ENCODE results near the gene PAK5.

Gene PAK5

GRCh38 chr20:9789131-9789530 lies 49.7 kb downstream of the PAK5 start:
- no peak for DNase-seq (ENCODE audit: low spot score)

- DNase-seq (ENCODE audit: low spot score): no peak
Observed at GRCh38 chr20:9775176-9775575, 63.7 kb downstream of the PAK5 start.

- DNase-seq (ENCODE audit: low spot score): no peak
Observed at GRCh38 chr20:9769954-9770353, 68.9 kb downstream of the PAK5 start.

GRCh38 chr20:9761476-9761875 lies 77.4 kb downstream of the PAK5 start:
- DNase-seq (ENCODE audit: low spot score): no peak

GRCh38 chr20:9759392-9759791 lies 79.5 kb downstream of the PAK5 start:
- no peak for DNase-seq (ENCODE audit: low spot score)

- no peak for DNase-seq (ENCODE audit: low spot score)
Observed at GRCh38 chr20:9758752-9759151, 80.1 kb downstream of the PAK5 start.

GRCh38 chr20:9756660-9757059 lies 82.2 kb downstream of the PAK5 start:
- no peak for DNase-seq (ENCODE audit: low spot score)

- DNase-seq (ENCODE audit: low spot score): no peak
Observed at GRCh38 chr20:9755301-9755700, 83.6 kb downstream of the PAK5 start.

GRCh38 chr20:9744551-9744950 lies 94.3 kb downstream of the PAK5 start:
- DNase-seq (ENCODE audit: low spot score): no peak

- no peak for DNase-seq (ENCODE audit: low spot score)
Observed at GRCh38 chr20:9743871-9744270, 95.0 kb downstream of the PAK5 start.

- DNase-seq (ENCODE audit: low spot score): no peak
Observed at GRCh38 chr20:9742821-9743220, 96.1 kb downstream of the PAK5 start.

GRCh38 chr20:9741996-9742395 lies 96.9 kb downstream of the PAK5 start:
- no peak for DNase-seq (ENCODE audit: low spot score)

GRCh38 chr20:9740486-9740885 lies 98.4 kb downstream of the PAK5 start:
- DNase-seq (ENCODE audit: low spot score): no peak

- no peak for DNase-seq (ENCODE audit: low spot score)
Observed at GRCh38 chr20:9739991-9740390, 98.9 kb downstream of the PAK5 start.

- no peak for DNase-seq (ENCODE audit: low spot score)
Observed at GRCh38 chr20:9736373-9736772, 102.5 kb downstream of the PAK5 start.

- no peak for DNase-seq (ENCODE audit: low spot score)
Observed at GRCh38 chr20:9723501-9724202, 115.2 kb downstream of the PAK5 start.

- DNase-seq (ENCODE audit: low spot score): no peak
Observed at GRCh38 chr20:9711872-9712271, 127.0 kb downstream of the PAK5 start.

- no peak for DNase-seq (ENCODE audit: low spot score)
Observed at GRCh38 chr20:9710685-9711084, 128.2 kb downstream of the PAK5 start.

GRCh38 chr20:9705722-9706476 lies 133.0 kb downstream of the PAK5 start:
- DNase-seq (ENCODE audit: low spot score): no peak

GRCh38 chr20:9699181-9699580 lies 139.7 kb downstream of the PAK5 start:
- no peak for DNase-seq (ENCODE audit: low spot score)

GRCh38 chr20:9689041-9689440 lies 149.8 kb downstream of the PAK5 start:
- DNase-seq (ENCODE audit: low spot score): no peak

- no peak for DNase-seq (ENCODE audit: low spot score)
Observed at GRCh38 chr20:9686866-9687265, 152.0 kb downstream of the PAK5 start.

- DNase-seq (ENCODE audit: low spot score): no peak
Observed at GRCh38 chr20:9686455-9686854, 152.4 kb downstream of the PAK5 start.

- DNase-seq (ENCODE audit: low spot score): no peak
Observed at GRCh38 chr20:9686001-9686400, 152.9 kb downstream of the PAK5 start.

Data from AG08396 (cell line).